ENCODE data around the gene ACOXL.

ACOXL gene

DNA sequence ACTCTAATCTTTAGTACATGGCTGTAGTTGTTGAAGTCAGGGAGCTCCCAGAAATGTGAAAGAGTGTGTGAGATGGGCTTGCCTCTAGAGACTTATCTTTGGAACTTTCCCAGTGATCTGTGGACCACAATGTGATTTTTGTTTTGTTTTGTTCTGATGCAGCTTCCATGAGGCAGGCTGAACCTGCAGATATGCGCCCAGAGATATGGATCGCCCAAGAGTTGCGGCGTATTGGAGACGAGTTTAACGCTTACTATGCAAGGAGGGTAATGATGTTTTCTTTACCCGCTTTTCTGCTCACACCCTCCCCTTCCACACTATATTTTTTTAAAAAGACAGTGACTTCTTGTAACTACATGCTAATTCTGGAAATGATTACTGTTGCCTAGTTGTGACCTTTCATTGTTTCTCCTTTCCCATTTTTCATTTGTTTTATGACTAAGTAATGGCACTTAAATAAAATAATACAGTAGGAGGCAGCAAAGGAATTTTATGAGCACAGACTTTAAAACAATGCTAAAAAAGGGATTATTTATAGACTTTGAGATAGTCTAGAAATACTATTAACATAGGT lies 417.6 kb downstream of the ACOXL start:
- no peak for DNase-seq

DNA sequence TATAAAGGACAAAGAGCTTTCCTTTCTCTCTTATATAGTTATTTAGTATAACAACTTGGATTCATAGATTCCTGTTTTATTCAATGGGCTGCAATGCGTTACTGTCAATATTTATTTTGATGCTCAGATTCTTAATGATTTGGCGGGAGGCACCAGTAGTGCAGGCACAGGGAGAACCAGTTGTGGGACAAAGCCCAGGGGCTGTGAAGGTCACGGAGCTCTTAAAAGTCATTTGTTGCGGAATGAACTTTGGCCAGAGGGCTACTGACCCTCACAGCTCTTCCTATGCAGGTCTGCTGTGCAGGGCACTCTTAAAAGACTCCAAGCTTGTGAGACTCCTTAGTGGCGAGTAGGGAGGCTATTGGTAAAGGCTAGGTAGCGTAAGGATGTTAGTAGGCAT lies 422.4 kb downstream of the ACOXL start:
- no peak for DNase-seq

DNA sequence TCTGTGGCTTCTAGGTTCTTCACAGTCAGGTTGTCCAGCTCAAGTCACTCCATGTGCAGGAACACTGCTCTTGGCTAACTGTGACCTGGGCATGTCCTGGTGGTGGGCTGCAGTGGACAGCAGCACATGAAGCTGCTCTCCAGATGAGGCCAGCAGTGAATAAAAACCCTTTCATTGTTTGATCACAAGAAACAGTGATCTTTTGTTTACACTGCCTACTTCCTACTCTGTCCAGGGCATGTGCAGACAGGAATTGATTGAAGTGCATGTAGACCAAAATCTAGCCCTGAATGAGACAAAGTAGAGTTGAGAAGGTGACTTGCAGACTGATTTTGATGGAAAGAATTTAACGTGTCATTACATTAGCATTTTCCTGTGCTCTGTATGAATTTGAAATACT lies 423.2 kb downstream of the ACOXL start:
- no peak for DNase-seq

DNA sequence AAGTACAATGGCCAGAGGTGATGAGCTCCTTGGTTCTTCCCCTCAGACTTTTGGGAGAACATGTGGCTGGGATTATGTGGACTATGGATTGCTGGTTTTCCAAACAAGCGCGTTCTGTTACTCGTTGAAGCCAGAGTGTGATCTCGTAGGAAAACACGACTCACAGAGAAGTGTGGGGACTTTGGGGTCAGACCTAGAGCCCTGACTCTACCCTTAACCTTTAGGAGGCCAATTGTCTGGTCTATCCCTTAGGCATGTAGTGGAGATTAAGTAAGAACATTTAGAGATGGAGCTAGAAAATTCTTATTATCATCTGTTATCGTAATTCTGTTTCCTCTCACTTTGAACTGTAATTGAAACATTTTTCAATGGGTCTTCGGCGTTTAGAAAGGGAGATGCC lies 424.2 kb downstream of the ACOXL start:
- no peak for DNase-seq

DNA sequence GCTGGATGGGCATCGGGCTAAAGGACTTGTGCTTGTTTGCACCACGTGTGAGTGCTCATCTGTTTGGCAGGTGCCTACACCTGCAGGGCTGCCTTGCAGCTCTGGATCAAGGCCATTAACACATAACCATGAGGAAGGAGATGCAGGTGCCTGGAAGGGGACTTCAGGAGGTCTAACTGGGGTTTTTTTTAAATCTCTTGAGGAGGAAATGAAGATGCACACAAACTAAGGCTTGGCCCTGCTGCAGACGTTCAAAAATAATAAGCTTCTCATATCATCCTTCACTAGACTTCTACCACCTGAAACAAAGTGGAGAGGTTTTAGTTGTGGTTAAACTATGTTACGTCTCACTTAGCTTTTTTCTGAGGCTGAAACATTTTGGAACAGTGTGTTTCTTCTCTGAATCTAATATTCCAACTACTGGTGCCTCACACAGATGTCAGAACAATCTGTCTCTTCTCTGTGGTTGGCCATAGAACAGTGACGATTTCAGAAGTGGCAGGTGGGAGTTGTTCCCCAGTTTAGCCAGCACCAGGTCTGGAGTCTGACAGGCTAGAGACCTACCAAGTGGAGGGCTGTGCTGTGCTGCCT lies 424.8 kb downstream of the ACOXL start:
- peak; percentile 41 for DNase-seq

DNA sequence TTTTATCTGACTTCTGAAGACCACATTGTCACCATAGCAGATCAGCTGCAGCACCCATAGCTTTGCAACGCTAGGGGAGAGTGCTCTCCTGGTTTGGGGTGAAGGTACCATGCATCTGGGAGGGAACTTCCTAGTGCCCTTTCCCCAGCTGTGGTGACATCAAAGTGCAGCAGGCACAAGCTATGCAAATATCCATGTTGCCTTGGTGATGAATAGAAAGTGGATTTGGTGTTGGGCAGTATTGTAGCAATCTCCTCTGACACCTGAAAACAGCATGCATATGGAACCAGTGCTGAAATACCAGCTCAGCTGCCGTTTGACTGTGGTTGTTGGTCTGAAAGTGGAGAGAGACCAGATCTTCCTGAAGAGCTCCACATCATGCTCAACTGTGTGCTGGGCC lies 425.4 kb downstream of the ACOXL start:
- DNase-seq, result peak; percentile 48

DNA sequence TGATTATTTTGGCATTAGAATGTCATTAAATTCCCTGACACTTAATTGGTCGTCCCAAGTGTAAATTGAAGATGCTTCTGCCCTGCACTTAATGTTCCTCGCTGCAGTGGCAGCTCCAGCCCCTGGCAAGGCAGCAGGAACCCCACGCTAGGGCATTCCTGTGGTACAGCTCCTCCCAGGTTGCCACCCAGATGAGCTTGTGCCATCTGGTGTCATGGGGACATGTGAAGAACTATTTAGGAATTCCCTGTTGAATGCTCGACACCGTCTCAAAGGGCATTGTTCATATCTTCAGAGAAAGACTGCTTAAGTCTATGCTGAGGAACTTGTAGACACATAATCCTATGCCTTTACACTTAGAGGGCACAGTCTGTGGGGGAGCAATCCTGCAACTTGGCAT lies 427.3 kb downstream of the ACOXL start:
- no peak for DNase-seq

DNA sequence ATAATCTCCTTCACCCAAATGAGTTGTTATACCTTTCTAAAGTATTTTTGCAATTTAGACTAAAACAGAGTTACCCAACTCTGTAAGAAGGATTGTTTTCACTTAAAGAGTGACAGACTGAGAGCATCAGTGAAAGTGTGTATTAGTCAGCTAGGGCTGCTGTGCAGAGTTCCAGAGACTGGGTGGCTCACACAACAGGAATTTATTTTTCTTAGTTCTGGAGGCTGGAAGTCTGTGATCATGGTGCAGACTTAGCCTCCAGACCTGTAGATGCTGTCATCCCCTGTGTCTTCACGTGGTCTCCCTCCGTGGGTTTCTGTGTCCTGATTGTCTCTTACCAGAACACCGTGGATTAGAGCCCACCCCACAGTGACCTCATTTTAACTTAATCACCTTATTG lies 428.4 kb downstream of the ACOXL start:
- DNase-seq, result no peak

DNA sequence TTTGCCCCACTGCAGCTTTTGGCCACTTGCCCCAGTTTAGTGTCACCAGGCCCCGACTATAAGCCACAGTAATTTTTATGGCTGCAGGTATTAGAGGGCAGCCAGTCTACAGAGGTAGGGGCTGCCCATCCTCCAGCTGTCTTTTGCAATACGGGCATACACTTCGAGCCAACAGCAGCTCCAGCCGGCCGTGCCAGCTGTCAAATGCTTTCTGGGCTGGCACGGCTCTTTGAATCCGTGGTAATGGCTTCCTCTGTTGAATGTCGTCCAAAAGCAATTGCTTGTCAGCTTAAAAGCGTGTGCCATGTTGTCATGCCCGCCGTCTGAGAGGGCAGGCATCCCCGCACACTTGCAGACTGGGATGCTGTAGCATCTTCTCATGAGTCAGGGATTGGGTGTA lies 429.6 kb downstream of the ACOXL start:
- no peak for DNase-seq

DNA sequence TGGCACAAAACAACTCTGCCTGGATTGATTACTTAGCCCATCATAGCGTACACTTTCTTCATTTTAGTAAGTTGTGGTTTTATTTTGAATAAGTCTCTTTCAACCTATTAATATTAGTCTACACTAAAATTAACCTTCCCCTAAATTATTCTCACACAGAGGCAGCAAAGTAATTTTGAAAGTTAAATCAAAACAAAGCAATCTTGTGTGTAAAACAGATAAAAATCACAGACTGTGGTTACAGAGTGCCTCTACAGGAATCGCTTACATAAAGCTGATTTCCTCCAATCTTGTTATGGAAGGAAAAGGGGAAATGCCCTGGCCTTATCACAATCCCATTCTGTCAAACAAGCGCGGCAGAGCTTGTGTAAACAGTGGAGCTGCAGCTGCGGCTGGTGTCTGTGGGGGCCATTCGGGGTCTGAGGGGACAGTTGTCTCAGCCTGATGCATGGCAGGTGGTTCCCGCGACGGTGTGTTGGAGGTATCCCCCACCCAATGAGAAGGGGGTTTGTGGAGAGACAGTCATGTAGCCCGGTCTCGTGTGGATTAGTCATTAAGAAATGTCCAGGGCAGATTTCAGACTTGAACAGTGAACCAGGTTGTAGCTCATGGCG lies 430.5 kb downstream of the ACOXL start:
- DNase-seq, result no peak

DNA sequence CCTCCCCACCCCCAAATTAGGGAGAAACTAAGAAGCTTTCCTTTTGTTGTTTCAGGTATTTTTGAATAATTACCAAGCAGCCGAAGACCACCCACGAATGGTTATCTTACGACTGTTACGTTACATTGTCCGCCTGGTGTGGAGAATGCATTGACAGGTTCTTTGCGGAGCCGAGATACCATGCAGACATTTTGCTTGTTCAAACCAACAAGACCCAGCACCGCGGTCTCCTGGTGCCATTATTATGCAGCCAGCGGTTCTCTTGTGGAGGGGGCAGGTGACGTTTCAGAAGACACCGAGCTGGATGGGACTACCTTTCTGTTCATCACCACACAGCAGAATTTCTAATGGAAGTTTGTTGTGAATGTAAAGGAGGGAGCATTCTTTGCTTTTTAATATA lies 431.7 kb downstream of the ACOXL start:
- no peak for DNase-seq

DNA sequence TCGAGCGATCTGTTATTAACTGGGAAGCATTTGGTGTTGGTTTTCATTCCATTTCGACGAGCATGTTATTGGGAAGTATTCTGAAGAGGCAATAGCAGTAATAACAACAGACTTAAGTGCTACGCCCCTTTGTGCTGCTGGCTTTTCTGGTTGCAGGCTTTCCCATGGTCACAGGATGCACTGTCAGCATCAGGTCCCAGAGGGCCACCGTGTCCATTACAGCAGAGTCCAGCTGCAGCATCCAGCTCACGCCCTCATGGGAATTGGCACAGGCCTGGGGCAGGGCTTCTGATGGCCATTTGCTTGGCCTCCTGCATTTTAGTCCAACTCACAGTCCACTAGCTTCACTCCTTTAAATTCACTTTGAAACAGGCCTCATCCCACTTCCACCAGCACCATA lies 432.7 kb downstream of the ACOXL start:
- DNase-seq, result no peak

DNA sequence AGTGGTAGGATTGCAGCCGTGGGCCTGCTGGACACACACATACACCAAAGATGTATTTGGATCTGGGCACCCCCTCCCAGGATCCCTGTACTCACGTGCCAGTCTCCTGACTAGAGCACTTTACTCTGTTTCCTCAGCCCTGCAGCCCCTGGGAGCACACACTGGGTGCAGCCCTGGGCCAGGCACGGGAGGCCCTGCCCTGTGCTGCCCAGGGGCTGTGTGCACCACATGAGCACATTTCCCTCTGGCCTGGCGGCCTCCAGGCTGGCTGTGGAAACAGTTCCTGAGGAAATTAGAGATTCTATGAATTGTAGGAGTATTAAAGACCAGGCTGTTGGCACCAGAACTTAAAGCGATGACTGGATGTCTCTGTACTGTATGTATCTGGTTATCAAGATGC lies 433.7 kb downstream of the ACOXL start:
- no peak for DNase-seq

DNA sequence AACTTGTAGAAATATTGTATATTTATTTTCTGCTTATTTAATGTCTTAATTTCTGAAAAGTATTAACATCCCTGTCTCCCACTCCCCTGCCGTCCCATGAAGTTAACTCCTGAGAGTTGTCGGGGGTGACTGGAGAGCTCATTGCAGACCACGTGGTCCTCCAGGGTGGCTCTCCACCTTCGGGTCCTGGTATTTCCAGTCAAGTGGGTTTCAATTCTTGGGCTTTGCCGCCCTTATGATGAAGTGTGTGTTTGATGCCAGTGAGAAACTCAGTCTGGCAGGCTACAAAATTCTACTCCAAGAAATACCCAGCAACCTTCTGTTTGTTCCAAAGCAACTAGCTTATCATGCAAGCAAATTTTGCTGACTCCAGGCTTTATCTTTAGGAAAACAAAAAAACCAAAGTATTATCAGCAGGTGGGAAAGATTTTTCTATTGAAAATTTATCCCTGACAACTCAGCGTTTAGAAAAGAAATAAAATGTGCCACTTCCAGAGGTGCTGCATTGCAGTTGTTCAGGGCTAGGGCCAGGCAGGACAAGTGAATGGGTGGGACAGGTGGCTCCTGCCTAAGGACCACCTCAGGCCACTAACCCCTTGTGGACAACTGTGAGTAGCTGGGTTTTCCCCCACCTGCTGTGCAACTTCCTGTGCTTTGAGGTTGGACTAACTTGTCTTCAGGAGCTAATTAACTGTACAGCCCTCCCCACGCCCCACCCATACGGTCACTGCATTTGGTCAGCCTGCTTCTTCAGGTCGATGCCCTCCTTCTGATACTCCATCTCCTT lies 434.9 kb downstream of the ACOXL start:
- DNase-seq, result no peak

DNA sequence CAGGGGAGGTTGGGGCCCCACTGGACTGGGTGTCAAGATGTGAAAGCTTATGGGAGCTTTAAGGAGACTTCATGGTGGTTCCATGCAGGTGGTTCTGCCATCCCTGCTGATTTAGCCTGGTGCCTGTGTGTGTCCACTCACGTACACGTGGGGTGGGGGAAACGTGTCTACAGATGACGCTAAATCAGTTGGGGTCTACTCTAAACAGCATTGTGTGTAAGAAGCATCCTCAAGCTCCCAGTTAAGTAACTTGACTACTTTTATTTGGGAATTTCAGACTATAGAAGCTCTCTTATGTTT lies 435.4 kb downstream of the ACOXL start:
- no peak for DNase-seq
